ENCODE measurements around the gene IL15RA. TPM values are rescaled to one million over a fixed set of nuclear protein-coding genes. Genes with fewer than 3 reads are reported as not detected.

IL15RA gene
- total and polyA plus RNA-seq, 10 of the 15 experiments (the other 5 are each of a cell fraction or from before 2014, with no cell fraction given) = 2.0 to 14.8 (median 12.1) TPM

DNA sequence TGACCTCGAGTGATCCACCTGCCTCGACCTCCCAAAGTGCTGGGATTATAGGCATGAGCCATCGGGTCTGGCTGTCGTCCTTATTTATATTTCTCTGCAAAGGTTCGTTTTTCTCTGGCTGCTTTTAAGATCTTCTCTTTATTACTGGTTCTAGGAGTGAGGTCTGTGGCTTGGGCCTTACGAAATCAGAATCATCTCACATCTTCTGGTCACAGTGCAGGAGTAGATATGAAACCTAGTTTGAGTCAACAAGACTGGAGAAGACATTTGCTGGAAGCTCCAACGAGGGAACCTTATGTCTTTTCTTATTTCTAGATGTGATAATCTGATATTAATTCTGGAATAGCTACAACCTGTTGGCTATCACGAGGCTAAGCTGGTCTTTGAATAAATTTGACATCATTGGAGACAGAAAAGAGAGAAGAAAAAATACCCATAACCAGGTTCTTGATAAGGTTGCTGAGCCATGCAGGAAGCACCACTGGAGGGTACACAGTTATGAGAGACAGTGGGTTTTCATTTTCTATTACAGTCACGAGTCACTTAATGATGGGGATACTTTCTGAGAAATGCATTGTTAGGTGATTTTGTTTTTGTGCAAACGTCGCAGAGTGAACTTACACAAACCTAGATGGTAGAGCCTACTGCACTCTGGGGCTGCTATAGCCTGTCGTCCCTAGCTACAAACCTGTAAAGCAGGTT is 25.6 kb upstream of the IL15RA start:
- in situ Hi-C loops (cut with MboI) = no loop called here
- no TSS peak for BruUV-seq (replicated peaks)
- intact Hi-C loops (cut with micrococcal nuclease; ENCODE audit: unreplicated experiment) = no loop called here
- Histone ChIP-seq H3K36me3 (ENCODE audit: control insufficient read depth in 2 of 2, insufficient read depth in 2 of 2, low read length in 1 of 2) (no peaks in the 10 kb centered on the region), H3K27ac (ENCODE audit: control insufficient read depth, insufficient read depth) (no peak overlapping the region), H3K9me3 (replicated peaks; ENCODE audit: control insufficient read depth, insufficient read depth, low read length) (peaks cover 5% of the 10 kb centered on the region; the same call in 2 of the 3 replicates), H2AFZ (ENCODE audit: control insufficient read depth, low read depth, low read length) (no peak overlapping the region), H3K79me2 (ENCODE audit: control insufficient read depth, insufficient read depth, low read length) (no peaks in the 10 kb centered on the region), H4K20me1 (ENCODE audit: control insufficient read depth, insufficient read depth) (no peaks in the 10 kb centered on the region), H3K27me3 (replicated peaks in 1 of 2; ENCODE audit: control insufficient read depth in 2 of 2, insufficient read depth in 2 of 2, low read length in 1 of 2) (peaks cover 0 to 1% of the 10 kb centered on the region in 2 experiments; a peak in 1 of 4 replicates), H3K4me2 (ENCODE audit: control insufficient read depth, insufficient read depth) (no peak overlapping the region; the same call in 1 of the 2 replicates), H3K4me3 (no peak overlapping the region), H3K4me1 (ENCODE audit: control insufficient read depth, insufficient read depth, low read length) (peaks cover 2% of the 10 kb centered on the region; the same call in 1 of the 2 replicates), H3K9ac (ENCODE audit: control insufficient read depth, insufficient read depth, low read length) (no peak overlapping the region)
- ATAC-seq (peak; percentile 68), FAIRE-seq (no peak), DNase-seq (ENCODE audit: low read depth, low spot score) (no peak)
- RAD21 ChIA-PET (ENCODE audit: unreplicated experiment) = no interaction called here
- 5% methylated on average over 12 of the region's 12 CpGs for WGBS (ENCODE audit: insufficient coverage, insufficient replicate concordance, low lambda C conversion rate, missing lambda C conversion rate)
- SMC1A ChIA-PET (ENCODE audit: uncharacterized antibody, unreplicated experiment) = no interaction called here
- TF ChIP-seq SP1 (IDR thresholded peaks at IDR 0.05; ENCODE audit: low read depth, low read length) (no peak), KAT2A (conservative IDR thresholded peaks at IDR 0.05; ENCODE audit: control insufficient read depth, low read depth, low read length) (no peak), RUNX3 (IDR thresholded peaks at IDR 0.05; ENCODE audit: low read length) (peak; percentile 48; the same call in 1 of the 2 replicates), RCOR1 (conservative IDR thresholded peaks at IDR 0.05; ENCODE audit: low read depth, low read length) (no peak), JUNB (IDR thresholded peaks at IDR 0.05) (peak; percentile 46), NFIC (IDR thresholded peaks at IDR 0.05; ENCODE audit: low read depth, low read length) (0 out of 2 replicates have a peak, but pooled peaks have one; percentile 14)
- TF ChIP-seq, protein P1, sequence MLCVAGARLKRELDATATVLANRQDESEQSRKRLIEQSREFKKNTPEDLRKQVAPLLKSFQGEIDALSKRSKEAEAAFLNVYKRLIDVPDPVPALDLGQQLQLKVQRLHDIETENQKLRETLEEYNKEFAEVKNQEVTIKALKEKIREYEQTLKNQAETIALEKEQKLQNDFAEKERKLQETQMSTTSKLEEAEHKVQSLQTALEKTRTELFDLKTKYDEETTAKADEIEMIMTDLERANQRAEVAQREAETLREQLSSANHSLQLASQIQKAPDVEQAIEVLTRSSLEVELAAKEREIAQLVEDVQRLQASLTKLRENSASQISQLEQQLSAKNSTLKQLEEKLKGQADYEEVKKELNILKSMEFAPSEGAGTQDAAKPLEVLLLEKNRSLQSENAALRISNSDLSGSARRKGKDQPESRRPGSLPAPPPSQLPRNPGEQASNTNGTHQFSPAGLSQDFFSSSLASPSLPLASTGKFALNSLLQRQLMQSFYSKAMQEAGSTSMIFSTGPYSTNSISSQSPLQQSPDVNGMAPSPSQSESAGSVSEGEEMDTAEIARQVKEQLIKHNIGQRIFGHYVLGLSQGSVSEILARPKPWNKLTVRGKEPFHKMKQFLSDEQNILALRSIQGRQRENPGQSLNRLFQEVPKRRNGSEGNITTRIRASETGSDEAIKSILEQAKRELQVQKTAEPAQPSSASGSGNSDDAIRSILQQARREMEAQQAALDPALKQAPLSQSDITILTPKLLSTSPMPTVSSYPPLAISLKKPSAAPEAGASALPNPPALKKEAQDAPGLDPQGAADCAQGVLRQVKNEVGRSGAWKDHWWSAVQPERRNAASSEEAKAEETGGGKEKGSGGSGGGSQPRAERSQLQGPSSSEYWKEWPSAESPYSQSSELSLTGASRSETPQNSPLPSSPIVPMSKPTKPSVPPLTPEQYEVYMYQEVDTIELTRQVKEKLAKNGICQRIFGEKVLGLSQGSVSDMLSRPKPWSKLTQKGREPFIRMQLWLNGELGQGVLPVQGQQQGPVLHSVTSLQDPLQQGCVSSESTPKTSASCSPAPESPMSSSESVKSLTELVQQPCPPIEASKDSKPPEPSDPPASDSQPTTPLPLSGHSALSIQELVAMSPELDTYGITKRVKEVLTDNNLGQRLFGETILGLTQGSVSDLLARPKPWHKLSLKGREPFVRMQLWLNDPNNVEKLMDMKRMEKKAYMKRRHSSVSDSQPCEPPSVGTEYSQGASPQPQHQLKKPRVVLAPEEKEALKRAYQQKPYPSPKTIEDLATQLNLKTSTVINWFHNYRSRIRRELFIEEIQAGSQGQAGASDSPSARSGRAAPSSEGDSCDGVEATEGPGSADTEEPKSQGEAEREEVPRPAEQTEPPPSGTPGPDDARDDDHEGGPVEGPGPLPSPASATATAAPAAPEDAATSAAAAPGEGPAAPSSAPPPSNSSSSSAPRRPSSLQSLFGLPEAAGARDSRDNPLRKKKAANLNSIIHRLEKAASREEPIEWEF (IDR thresholded peaks at IDR 0.05; ENCODE audit: insufficient replicate concordance, low read depth, low read length) = no peak
- CTCF ChIA-PET = interaction anchor here (1.0 kb wide), 1 partner anchor 11 kb away, joined by 4 read pairs; no protein-coding TSS in a partner anchor
- POLR2A ChIA-PET = no interaction called here

All from GM12878 (cell line).